ENCODE measurements around the gene TMEM178B. TPM values are rescaled to one million over a fixed set of nuclear protein-coding genes. Genes with fewer than 3 reads are reported as not detected.

TMEM178B gene
- polyA plus RNA-seq, 1 donor, result 0.57 TPM

DNA sequence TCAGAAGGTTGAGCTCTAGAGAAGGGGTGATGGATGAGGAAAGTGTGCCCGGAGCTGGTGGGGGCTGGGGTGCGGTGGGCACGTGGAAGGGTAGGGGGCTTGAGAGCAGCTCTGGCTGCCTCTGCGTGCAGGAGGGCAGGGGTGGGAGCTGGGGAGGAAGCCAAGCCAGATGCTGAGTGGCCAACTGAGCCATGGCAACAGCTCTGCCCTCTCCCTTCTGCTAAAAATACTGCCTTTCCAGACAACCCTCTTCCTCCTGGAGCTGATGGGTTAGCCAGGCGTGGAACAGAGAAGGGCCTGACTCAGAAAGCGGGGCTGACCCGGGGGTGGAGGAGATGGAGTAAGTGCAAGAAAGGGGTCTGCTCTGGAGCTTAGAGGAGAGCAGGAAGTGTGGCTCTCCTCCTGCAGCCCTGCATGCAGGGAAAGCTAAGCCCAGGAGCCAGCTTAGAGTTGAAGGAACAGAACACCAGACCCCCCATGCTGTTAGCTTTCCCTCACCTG lies 362.8 kb downstream of the TMEM178B start:
- DNase-seq, result no peak

DNA sequence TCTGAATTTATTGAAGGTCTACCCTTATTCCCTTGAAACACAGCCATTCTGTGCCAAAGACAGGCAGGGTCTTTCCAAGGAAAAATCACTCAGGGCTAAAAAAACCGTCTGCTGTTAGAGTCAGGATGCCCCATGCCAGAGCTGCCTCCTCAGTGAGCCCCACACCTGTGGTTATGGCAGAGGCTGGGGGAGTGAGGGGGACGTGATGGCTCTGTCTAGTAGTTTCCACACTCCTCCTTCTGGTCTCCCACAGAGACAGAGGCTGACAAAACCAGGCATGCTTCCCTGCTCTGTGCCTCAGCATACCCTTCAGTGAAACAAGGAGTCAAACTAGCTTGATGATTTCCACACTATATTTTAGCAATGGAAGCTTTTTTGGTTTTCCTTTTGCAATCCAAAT lies 365.3 kb downstream of the TMEM178B start:
- DNase-seq, result no peak

GRCh38 chr7:141439776-141440175 lies 365.9 kb downstream of the TMEM178B start:
- no peak for DNase-seq

DNA sequence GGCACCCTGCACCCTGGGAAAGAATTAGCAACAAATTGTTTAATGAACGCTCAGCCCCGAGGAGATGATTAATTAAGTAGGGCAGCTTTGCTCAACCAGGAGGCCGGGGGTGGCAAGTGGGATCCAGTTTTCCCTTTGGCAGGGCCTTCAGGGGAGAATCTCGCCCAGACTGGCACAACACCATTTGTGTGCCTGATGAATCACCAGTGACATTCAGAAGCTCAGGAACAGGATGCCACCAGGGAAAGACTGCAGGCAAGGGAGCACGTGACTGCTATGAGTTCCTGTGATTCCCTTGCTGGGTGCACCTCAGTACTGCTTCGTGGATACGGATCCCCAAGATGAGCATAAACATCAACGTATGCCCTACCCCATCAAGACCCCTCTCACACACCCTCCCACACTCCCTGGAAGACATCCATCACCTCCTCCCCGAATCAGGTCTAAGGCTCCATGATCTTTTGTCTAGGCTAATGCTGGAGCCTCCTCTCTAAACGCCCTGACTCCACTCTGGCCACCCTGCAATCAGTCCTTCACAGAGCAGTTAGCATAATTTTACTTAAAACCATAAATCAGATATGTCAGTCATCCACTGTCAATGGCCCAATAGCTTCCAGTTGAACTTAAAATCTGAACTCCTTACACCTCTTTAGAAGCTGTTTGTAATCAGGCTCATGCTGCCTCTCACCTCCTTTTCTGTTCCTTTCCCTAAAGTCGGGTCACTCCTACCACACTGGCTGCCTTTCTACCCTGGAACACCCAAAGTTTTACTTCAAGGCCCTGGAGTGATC lies 368.2 kb downstream of the TMEM178B start:
- no peak for DNase-seq

DNA sequence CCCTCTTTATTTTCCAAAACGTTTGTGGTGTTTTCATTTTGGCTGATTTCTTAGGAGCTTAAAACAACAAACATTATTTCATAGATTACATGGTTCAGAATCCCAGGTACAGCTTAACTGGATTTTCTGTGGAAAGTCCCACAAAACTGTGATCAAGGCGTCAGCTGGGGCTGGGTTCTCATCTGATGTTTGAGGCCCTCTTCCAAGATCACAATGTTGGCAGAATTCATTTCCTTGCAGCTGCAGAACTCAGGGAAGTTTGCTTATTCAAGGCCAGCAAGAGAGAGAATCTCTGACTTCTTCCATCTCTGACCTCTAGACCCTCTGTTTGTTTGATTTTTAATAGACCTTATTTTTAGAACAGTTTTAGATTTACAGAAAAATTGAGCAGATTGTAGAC lies 368.9 kb downstream of the TMEM178B start:
- DNase-seq, result peak; percentile 34

DNA sequence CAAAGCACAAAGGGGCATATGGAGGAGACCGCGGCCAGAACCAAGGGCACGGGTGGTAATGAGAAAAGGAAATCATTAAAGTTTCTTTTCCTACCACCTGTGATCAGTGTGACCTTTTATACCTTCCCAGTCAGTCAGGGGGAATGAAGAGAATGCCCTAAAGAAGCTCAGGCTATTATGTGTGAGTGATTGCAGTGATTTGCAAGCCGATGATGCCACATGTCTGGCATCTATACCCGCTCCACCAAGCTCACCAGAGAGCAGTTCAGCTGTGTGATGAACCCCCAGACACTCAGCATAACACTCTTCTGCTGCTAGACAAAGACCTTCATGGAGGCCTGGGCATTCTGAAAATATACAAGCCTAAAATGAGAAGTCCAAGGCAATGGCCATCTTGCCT lies 371.1 kb downstream of the TMEM178B start:
- DNase-seq, result no peak

DNA sequence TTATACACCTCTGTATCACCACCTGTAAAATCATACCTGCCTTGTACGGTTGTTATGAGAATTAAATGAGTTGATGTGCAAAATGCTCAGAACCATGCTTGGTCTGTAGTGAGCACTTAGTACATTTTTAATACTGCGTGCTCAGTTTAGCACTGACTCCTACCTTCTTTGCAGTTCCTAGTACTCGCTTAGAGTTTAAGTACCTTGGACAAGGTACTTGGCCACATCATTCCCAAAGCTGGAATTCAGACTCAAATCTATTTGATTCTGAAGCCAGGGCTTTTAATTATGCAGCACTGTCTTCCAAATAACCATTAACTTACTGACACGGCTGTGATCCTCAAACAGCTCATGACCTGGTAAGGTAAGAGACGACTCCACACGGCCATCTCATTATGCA lies 377.4 kb downstream of the TMEM178B start:
- DNase-seq, result no peak

- no peak for DNase-seq
Observed at GRCh38 chr7:141452911-141453310, 379.0 kb downstream of the TMEM178B start.

DNA sequence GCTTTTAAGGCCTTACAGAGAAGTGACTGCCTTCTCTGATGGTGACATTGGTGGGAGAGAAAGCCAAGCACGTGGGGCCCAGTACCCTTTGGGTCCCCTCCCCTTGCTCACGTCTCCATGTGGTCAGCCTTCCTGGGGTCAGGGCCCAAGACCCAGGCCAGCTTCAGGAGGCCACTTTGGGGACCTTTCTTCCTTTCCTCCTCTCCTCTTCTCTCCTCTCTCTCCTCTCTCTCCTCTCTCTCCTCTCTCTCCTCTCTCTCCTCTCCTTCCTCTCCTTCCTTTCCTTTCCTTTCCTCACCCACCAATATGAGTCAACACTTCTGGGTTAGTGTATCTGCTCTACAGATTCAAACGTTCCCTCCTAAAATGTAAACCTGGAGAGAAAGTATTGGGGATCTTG lies 380.5 kb downstream of the TMEM178B start:
- no peak for DNase-seq

DNA sequence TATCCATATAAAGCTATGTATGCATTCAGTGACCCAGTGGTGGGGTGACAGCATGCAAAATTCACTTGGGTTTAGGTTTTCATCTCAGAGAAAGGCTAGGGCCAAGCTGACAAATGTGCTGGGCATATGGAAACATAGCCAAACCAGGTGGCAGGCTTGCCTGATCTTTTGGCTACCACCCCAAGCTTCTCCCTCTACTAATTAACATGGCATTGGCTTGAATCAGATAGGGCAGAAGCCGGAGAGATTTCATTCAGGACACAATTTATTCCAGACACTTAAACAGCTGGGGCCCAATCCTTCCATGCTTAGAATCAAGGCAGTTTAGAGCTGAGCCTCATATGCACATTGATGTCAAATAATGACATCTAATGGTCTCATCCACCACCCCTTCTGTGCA lies 381.9 kb downstream of the TMEM178B start:
- no peak for DNase-seq

DNA sequence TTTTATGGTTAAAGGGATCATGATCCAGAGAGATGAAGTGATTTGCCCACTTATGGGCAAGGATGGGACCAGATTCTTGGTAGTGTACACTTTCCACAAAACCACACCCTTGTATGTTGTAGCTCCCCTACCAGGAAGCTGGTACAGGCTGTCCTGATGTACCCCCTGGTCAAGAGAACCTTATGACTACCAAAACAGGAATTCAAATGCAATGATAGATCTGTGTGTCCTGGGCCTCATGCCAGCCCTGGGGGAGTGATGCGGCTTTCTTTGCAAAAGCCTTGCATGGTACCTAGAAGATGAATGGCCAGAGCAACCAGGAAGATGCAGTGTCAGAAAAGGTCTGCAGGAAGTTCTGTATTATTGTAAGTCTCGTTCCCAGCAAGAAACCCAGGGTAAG lies 382.4 kb downstream of the TMEM178B start:
- no peak for DNase-seq

GRCh38 chr7:141456711-141457110 lies 382.8 kb downstream of the TMEM178B start:
- DNase-seq, result no peak

DNA sequence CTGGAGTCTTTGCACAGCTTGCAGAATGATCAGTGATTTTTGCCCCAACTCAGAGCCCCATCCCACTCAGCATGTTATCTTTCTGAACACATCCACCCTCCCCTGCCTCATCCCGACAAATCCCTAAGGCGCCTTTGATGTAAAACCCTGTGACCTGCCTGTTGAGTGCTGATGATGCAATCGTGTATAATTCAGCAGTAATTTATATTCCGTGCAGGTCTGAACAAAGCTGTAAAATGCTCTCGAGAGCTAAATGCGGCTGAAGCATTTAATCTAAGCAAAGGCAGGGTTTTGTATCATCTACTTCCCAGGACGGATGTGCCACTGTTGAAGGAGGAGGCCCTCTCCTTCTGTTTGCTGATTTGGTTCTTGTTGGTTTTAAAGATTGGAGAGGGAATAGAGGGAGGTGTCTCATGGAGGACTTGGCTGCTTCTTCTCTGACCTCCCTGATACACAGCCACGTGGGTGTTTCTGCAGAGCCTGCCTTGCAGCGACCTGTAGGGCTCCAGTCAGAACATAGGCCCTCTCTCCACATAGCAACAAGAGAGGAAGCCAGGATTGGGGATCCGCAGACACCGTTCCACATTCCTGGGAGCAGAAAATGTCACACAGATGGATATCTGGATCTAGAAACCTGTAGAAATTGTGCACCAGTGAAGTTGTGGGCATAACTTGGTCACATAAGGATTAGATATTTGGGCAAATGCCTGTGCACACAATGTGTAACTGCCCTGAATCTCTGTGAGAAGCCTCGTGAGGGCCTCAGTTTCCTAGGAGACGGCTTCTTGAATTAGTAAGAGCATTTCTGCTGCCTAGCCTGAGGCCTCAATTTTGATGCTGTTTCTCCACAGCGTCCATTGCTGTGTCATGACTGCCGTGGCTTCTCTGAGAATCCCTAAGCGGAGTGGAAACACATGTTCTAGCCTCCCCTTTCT lies 387.2 kb downstream of the TMEM178B start:
- DNase-seq, result peak; percentile 13

DNA sequence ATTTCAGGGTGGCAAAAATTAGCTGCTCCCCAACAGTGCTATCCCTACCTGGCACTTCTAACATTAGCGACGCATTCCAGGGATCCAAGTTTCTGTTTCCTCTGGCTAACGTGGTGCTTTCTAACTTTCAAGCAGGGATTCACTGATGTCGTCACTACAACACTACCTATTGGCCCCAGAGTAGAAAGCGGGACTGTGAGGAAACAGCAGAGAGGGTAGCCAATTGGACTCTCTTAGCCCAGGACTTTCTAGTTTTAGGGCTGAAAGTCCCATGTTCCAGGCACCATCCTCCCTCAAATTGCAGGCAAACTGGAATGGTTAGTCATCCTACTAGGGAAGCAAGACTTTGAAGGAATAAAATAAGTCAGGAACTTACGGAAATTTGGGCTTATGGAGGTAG lies 388.1 kb downstream of the TMEM178B start:
- no peak for DNase-seq

DNA sequence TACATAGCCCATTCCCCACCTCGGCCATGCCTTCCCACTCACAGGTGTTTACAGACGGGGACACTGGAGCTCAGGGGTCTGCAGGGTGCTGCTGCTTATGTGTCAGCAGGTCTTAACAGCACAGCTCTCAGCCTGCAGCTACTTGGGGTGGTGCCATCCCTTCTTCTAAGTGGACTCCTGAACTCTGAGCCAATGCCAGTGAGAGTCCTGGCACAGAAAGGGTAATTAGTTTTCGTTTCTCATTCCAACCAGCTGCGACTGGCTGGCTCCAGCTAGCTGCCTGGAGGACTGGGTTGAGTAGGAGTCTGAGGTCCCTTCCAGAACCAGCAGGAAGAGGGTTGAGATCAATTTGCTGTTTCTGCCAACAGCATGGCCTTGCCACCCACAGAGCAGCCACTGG lies 389.1 kb downstream of the TMEM178B start:
- DNase-seq, result no peak

GRCh38 chr7:141463986-141464385 lies 390.1 kb downstream of the TMEM178B start:
- DNase-seq, result no peak

DNA sequence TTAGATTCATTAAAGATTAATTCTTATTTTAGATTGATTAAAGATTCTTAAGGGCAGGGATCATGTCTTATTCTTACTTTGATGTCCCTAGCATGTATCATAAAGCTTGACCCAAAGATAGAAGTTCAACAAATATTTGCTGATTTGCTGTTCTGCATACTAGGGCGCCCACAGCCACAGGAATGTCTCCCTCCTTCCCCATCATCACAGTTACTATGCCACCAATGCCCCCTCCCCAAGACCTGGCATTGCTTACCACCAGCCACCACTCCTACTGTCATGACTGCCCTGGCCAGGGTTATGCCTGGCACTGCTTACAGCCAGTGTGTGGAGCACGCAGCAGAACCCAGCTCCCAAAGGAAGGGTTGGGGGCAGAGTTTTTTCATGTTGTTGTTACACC lies 390.7 kb downstream of the TMEM178B start:
- DNase-seq, result no peak

- no peak for DNase-seq
Observed at GRCh38 chr7:141466151-141466904, 392.5 kb downstream of the TMEM178B start.

GRCh38 chr7:141468341-141468740 lies 394.5 kb downstream of the TMEM178B start:
- no peak for DNase-seq

DNA sequence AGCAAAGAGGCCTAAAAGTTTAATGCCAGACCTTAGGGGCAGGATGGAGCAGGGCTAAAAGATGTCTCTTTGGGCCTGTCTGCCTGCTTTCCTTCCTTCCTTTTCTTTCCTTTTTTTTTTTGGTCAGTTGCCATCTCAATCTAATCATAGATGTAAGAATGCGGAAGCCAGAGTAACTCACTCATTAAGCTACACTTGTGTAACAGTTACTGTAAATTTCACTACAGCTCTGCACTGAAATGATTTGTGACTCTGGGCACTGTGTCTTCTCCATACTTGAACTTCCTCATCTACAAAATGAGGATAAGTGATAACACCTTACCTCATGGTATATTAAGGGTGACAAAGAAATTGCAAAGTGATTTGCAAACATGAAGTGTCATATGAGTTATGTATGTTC lies 401.8 kb downstream of the TMEM178B start:
- no peak for DNase-seq

GRCh38 chr7:141477865-141478264 lies 404.0 kb downstream of the TMEM178B start:
- DNase-seq, result no peak

DNA sequence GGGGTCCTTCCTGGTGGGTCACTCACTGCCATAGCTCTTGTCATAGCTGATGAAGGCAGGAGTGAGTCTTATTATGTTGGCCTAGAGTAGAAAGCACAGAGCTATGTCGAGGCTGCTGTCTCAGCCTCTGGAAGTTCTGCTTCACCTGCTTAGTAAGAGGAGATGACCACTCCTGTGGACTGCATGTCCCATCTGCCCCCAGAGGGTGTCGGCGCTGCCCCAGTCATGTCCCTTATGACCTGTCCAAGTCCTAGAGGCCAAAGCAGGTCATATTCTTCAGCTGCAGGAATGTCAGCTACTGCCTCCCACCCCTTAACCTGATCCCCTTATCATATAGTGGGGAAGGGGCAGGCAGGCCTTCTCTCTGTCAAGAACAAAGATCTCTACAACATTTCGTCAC lies 405.0 kb downstream of the TMEM178B start:
- no peak for DNase-seq

GRCh38 chr7:141480953-141481352 lies 407.1 kb downstream of the TMEM178B start:
- DNase-seq, result no peak
